GM18951 (cell line): Measurements from ENCODE around the gene XIRP2.
"Not testable (repeated sequence)": the region's sequence is repeated elsewhere in the genome, so short reads cannot be mapped to it uniquely, and the experiment has no call there.

Experiments used
- POLR2A ChIP-seq: IDR thresholded peaks from 4 replicates; pipeline ENCODE4 v1.6.1; 2011; ENCODE audit warnings: mild to moderate bottlenecking; ENCODE audit not compliant: insufficient read length, insufficient read depth; ENCODE audit errors: extremely low read depth
- in situ Hi-C: fragments of 300-500 bp; cut with MboI; formaldehyde crosslinking; loops from one replicate; pipeline ENCODE4 v1.12.0; 2022; ENCODE audit warnings: low sequenced_read_pairs, mixed read lengths, inconsistent platforms; ENCODE audit not compliant: unreplicated experiment

Gene XIRP2

DNA sequence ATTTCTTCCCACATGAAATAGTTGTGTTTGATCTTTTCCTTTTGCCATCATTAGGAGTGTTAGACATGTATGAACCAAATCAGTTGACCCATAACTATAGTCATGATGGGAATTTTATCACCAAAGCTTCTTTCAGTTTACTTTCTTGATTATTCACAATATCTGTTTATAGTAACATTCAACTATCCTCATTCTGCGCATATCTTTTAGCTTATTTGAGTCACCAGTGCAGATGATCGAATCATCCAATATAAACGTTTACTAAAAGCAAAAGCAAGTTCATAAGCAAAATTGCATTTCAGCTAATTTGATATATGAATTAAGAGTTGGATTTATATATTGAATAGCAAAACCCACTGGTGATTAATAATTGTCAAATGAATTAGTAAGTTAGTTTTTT lies 216.4 kb downstream of the XIRP2 start:
- TF ChIP-seq POLR2A: no peak
- in situ Hi-C loops: no loop called here

DNA sequence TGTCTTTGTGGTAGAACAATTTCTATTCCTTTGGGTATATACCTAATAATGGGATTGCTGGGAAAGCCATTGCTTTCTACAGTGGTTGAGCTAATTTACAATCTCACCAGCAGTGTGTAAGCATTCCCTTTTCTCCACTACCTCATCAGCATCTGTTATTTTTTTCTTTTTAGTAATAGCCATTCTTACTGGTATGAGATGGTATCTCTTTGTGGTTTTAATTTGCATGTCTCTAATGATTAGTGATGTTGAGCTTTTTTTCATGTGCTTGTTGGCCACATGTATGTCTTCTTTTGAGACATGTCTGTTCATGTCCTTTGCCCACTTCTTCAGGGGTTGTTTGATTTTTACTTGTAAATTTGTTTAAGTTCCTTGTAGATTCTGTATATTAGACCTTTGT lies 221.4 kb downstream of the XIRP2 start:
- in situ Hi-C loops: not testable (repeated sequence)

- in situ Hi-C loops: no loop called here
- no peak for TF ChIP-seq POLR2A
Measured at GRCh38 chr2:167110345-167110744, 222.1 kb downstream of the XIRP2 start.

GRCh38 chr2:167114018-167114417 lies 225.7 kb downstream of the XIRP2 start:
- in situ Hi-C loops: no loop called here
- TF ChIP-seq POLR2A: no peak

DNA sequence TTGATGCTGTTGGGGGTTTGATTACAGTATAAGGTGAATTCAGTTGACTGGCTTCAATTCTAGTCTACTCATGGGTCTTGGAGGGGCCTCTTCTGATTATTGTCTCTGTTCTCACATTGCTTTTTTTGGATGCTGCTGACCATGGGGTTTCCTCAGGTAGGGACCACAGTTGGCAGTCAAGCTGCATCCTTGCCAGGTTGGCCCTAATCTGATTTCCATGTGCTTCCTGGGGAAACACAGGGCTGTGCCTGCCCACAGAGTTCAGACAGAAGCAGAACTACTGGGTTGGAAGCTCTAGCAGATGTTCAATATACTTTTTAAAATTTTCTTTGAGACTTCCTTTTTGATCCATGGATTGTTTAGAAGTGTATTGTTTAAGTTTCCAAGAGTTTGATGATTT lies 227.3 kb downstream of the XIRP2 start:
- TF ChIP-seq POLR2A: no peak
- in situ Hi-C loops: no loop called here

DNA sequence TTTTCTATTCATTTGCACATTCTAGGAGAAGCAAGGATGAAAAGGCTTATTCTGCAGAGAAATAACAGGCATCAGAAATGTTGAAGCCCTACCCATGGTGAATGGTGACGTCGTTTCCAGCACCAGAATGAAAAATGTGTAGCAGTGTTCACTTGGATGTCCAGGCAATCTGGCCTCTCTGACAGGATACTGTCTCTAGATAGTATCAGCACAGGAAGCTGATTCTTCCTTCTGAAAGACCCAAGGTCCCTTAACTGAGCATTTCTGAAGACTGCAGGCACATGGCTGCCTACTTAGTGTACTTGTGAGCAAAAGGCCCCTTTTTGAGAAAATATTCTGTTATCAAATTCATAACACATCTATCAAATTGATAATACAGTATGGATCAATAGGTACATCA lies 234.1 kb downstream of the XIRP2 start:
- in situ Hi-C loops: no loop called here
- no peak for TF ChIP-seq POLR2A

GRCh38 chr2:167126165-167126564 lies 237.9 kb downstream of the XIRP2 start:
- no peak for TF ChIP-seq POLR2A
- in situ Hi-C loops: no loop called here

DNA sequence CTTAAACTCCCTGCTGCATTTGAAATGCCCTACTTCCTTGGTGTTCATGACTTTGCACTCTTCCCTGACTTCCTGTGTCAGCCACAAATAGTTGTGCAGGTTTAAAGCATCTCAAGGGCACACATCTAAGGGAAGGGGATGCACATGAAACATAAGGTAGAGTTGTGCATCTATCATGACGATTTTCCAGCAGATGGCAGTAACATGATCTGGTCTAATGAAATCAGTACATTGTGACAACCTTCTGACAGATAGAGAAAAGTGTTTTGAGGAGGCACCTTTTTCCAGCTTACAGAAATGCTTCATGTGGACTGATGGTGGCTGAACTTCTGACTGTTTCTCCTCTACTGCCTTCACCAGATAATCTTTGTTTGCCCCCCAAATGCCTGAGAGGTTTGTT lies 238.9 kb downstream of the XIRP2 start:
- TF ChIP-seq POLR2A: no peak
- in situ Hi-C loops: no loop called here

- in situ Hi-C loops: no loop called here
- no peak for TF ChIP-seq POLR2A
Measured at GRCh38 chr2:167128130-167128529, 239.8 kb downstream of the XIRP2 start.

DNA sequence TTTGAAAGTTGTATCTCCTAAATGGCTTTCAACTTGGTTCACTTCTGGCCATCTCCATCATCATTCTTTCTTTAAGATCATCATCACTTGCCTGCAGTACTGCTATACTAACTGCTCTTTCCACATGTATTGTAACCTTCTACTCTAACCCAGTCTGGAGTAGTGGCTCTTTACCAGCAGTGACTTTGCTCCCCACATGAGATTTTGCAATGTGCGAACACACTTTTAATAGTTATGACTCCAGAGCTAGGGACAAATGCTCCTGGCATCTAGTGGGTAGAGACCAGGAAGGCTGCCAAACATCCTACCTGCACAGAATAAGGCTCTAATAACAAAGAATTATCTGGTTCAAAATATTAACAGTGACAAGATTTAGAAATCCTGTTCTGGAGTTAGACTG lies 243.8 kb downstream of the XIRP2 start:
- no peak for TF ChIP-seq POLR2A
- in situ Hi-C loops: no loop called here

- in situ Hi-C loops: no loop called here
Measured at GRCh38 chr2:167132906-167133555, 244.8 kb downstream of the XIRP2 start.

GRCh38 chr2:167133614-167134013 lies 245.3 kb downstream of the XIRP2 start:
- no peak for TF ChIP-seq POLR2A
- in situ Hi-C loops: no loop called here

More at GRCh38 chr2:167132906-167133555, 244.8 kb downstream of the XIRP2 start:
- no peak for TF ChIP-seq POLR2A

DNA sequence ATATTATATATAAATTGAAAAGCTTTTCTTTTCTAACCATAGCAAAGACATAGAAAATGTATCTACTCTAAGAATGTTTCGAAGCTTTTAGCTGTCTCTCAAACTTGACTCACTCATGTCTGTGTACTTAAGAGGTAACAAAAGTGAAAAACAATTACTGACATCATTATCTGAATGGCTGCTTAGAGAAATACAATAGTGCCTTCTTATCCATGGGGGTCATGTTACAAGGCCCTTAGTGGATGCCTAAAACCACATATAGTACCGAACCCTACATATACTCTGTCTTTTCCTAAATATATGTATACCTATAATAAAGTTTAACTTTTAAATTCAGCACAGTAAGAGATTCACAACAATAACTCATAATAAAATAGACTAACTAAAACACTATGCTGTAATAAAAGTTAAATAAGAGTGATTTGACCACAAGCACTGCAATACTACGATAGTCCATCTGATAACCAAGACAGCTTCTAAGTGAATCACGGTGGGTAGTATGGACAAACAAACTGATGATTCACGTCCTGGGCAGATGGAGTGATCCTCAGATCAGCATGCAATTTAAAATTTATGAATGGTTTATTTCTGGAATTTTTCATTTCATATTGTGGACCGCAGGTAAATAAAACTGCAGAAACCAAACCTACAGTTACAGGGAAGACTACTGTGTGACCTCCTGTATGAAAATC lies 246.2 kb downstream of the XIRP2 start:
- in situ Hi-C loops: no loop called here
- no peak for TF ChIP-seq POLR2A

DNA sequence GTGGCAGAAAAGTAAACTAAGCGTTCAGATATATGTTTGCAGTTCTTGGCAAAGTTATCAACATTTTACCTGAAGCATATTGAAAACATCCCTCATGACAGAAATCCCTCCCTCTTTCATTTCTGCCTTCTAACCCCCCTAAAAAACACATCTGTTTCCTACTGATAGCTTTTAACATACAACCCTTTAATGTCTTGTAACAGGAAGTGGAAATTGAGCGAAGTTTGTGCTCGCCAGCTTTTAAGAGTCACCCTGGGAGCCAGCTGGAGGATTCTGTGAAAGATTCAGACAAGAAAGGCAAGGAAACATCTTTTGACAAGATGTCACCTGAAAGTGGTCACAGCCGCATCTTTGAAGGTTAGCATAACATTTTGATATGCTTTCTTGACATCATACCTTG lies 247.4 kb downstream of the XIRP2 start:
- TF ChIP-seq POLR2A: no peak
- in situ Hi-C loops: no loop called here
